B cell (primary cell): ENCODE data around the gene U2AF1.
"Not testable (repeated sequence)": the region's sequence is repeated elsewhere in the genome, so short reads cannot be mapped to it uniquely, and the experiment has no call there.

Experiments used
- CTCF ChIP-seq: fragments of 200-600 bp; IDR thresholded peaks from one replicate; pipeline ENCODE4 v1.8.0; 2022; ENCODE audit warnings: antibody characterized with exemption, mild to moderate bottlenecking
- EZH2 ChIP-seq: IDR thresholded peaks from 2 replicates; pipeline ENCODE4 v1.6.1; 2012; ENCODE audit warnings: borderline replicate concordance, low read depth, mild to moderate bottlenecking, moderate library complexity, low read length; ENCODE audit not compliant: insufficient read depth, poor library complexity, severe bottlenecking

- TF ChIP-seq CTCF, EZH2: not testable (repeated sequence)
These were observed 32.8 kb downstream of the U2AF1 start for GRCh38 chr21:43074401-43075169.
